ENCODE measurements around the gene MT1X. TPM values are rescaled to one million over a fixed set of nuclear protein-coding genes. Genes with fewer than 3 reads are reported as not detected.

Gene MT1X
- total RNA-seq, 1 experiment from 2014 or later = 328 TPM

DNA sequence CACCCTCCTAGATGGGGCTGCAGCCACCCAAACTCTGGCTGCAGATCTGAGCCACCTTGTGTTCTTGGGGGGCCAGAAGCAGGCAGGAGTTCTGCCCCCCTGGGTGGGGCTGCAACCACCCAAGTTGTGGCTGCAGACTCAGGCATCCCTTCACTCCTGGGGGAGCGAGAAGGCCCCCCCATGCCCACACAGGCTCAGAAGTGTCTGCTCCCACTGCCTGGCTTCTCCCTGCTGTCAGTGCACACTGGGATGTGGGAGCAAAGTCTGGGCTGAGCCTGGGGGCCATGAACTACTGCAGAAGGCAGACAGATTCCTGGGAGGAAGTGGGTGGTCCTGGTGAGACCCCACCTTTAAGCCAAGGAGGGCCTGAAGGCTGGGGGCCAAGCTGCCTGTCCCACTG lies 13.0 kb downstream of the MT1X start (continued):
- TF ChIP-seq, protein P1, sequence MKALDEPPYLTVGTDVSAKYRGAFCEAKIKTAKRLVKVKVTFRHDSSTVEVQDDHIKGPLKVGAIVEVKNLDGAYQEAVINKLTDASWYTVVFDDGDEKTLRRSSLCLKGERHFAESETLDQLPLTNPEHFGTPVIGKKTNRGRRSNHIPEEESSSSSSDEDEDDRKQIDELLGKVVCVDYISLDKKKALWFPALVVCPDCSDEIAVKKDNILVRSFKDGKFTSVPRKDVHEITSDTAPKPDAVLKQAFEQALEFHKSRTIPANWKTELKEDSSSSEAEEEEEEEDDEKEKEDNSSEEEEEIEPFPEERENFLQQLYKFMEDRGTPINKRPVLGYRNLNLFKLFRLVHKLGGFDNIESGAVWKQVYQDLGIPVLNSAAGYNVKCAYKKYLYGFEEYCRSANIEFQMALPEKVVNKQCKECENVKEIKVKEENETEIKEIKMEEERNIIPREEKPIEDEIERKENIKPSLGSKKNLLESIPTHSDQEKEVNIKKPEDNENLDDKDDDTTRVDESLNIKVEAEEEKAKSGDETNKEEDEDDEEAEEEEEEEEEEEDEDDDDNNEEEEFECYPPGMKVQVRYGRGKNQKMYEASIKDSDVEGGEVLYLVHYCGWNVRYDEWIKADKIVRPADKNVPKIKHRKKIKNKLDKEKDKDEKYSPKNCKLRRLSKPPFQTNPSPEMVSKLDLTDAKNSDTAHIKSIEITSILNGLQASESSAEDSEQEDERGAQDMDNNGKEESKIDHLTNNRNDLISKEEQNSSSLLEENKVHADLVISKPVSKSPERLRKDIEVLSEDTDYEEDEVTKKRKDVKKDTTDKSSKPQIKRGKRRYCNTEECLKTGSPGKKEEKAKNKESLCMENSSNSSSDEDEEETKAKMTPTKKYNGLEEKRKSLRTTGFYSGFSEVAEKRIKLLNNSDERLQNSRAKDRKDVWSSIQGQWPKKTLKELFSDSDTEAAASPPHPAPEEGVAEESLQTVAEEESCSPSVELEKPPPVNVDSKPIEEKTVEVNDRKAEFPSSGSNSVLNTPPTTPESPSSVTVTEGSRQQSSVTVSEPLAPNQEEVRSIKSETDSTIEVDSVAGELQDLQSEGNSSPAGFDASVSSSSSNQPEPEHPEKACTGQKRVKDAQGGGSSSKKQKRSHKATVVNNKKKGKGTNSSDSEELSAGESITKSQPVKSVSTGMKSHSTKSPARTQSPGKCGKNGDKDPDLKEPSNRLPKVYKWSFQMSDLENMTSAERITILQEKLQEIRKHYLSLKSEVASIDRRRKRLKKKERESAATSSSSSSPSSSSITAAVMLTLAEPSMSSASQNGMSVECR (CRISPR knock-in tag; IDR thresholded peaks at IDR 0.05; ENCODE audit: borderline replicate concordance) = no peak
- TF ChIP-seq, protein P2, sequence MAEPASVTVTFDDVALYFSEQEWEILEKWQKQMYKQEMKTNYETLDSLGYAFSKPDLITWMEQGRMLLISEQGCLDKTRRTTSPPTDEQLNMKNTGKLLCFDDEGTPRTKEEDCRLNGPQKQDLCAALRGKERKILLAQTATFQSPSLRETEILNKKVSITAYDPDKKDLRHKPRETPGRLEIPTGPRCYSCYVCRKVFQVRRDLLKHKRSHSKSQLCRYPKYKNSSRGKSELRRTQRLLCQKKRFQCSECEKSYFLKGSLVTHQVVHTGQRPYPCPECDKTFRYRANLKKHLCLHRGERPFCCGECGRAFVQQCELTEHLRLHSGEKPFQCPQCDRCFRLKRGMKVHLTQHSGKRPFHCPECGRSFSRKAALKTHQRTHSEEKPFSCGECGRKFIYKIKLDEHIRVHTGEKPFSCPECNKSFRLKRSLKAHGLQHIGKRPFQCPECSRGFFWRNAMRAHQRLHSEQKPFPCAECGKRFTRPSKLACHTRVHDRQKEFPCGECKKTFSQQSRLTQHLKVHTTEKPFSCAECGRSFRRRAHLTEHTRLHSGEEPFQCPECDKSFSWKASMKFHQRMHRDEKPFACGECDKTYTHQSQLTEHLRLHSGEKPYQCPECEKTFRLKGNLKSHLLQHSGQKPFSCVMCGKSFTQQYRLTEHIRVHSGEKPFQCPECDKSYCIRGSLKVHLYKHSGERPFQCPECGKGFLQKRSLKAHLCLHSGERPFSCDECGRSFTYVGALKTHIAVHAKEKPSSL (CRISPR knock-in tag; conservative IDR thresholded peaks at IDR 0.05) = no peak
- TF ChIP-seq ZNF317 (CRISPR knock-in tag; IDR thresholded peaks at IDR 0.05; ENCODE audit: borderline replicate concordance, low read depth) = no peak
- TF ChIP-seq OVOL2 (CRISPR knock-in tag; IDR thresholded peaks at IDR 0.05; ENCODE audit: borderline replicate concordance) = no peak
- TF ChIP-seq TEAD4 (CRISPR knock-in tag; IDR thresholded peaks at IDR 0.05) = no peak
- no peak for TF ChIP-seq FOXP1 (CRISPR knock-in tag; IDR thresholded peaks at IDR 0.05; ENCODE audit: borderline replicate concordance)
- TF ChIP-seq GTF2I (CRISPR knock-in tag; conservative IDR thresholded peaks at IDR 0.05) = no peak
- TF ChIP-seq, protein P3, sequence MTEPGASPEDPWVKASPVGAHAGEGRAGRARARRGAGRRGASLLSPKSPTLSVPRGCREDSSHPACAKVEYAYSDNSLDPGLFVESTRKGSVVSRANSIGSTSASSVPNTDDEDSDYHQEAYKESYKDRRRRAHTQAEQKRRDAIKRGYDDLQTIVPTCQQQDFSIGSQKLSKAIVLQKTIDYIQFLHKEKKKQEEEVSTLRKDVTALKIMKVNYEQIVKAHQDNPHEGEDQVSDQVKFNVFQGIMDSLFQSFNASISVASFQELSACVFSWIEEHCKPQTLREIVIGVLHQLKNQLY (CRISPR knock-in tag; IDR thresholded peaks at IDR 0.05) = no peak
- TF ChIP-seq MYBL2 (CRISPR knock-in tag; IDR thresholded peaks at IDR 0.05) = no peak
- TF ChIP-seq, protein P4, sequence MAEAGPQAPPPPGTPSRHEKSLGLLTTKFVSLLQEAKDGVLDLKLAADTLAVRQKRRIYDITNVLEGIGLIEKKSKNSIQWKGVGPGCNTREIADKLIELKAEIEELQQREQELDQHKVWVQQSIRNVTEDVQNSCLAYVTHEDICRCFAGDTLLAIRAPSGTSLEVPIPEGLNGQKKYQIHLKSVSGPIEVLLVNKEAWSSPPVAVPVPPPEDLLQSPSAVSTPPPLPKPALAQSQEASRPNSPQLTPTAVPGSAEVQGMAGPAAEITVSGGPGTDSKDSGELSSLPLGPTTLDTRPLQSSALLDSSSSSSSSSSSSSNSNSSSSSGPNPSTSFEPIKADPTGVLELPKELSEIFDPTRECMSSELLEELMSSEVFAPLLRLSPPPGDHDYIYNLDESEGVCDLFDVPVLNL (CRISPR knock-in tag; IDR thresholded peaks at IDR 0.05; ENCODE audit: borderline replicate concordance, low read depth) = no peak

DNA sequence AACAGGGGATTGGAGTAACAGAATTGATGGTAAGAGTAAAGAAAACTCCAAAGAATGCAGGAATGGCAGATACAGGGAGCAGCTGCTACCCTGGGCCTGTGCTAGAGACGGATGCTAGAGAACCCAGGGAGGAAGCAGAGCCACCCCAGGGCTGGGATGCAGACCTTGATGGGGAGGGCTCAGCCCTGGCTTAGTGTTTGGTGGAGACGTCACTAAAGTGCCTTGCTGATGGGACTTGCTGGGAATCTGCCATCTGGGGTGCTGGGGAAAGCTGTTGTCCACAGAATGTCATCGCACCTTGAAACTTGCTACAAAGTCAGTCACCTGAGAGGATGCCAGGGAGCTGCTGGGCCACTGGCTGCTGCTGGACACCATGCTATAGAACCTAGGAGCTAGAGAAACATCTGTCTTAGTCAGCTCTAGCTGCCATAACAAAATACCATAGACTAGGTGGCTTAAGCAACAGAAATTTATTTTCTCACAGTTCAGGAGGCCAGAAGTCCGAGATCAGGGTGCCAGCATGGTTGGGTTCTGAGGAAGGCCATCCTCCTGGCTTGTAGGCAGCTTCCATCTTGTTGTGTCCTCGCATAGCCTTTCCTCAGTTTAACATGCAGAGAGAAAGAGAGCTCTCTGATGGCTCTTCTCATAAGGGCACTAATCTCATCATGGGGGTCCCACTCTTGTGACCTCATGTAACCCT lies 15.3 kb downstream of the MT1X start:
- Mint-ChIP-seq H3K36me3 (peaks cover 5% of the 10 kb centered on the region; the same call in 1 of the 2 replicates), H3K27me3 (ENCODE audit: low read depth) (peaks cover 2% of the 10 kb centered on the region; the same call in 1 of the 2 replicates), H3K9me3 (peaks cover 11% of the 10 kb centered on the region), H3K4me3 (no peak overlapping the region), H3K27ac (no peak overlapping the region), H3K4me1 (peaks cover 19% of the 10 kb centered on the region)
- ChIA-PET CTCF (interaction anchor here (1.2 kb wide), 1 partner anchor 24 kb away, joined by 3 read pairs; no protein-coding TSS in a partner anchor), POLR2A (interaction anchor here (0.7 kb wide), 1 partner anchor 241 kb away, joined by 3 read pairs; no protein-coding TSS in a partner anchor)
- TF ChIP-seq, protein P5, sequence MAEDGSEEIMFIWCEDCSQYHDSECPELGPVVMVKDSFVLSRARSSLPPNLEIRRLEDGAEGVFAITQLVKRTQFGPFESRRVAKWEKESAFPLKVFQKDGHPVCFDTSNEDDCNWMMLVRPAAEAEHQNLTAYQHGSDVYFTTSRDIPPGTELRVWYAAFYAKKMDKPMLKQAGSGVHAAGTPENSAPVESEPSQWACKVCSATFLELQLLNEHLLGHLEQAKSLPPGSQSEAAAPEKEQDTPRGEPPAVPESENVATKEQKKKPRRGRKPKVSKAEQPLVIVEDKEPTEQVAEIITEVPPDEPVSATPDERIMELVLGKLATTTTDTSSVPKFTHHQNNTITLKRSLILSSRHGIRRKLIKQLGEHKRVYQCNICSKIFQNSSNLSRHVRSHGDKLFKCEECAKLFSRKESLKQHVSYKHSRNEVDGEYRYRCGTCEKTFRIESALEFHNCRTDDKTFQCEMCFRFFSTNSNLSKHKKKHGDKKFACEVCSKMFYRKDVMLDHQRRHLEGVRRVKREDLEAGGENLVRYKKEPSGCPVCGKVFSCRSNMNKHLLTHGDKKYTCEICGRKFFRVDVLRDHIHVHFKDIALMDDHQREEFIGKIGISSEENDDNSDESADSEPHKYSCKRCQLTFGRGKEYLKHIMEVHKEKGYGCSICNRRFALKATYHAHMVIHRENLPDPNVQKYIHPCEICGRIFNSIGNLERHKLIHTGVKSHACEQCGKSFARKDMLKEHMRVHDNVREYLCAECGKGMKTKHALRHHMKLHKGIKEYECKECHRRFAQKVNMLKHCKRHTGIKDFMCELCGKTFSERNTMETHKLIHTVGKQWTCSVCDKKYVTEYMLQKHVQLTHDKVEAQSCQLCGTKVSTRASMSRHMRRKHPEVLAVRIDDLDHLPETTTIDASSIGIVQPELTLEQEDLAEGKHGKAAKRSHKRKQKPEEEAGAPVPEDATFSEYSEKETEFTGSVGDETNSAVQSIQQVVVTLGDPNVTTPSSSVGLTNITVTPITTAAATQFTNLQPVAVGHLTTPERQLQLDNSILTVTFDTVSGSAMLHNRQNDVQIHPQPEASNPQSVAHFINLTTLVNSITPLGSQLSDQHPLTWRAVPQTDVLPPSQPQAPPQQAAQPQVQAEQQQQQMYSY (CRISPR knock-in tag; IDR thresholded peaks at IDR 0.05) = no peak
- TF ChIP-seq GRHL2 (CRISPR knock-in tag; IDR thresholded peaks at IDR 0.05; ENCODE audit: insufficient replicate concordance, severe bottlenecking) = no peak
- no peak for DNase-seq (ENCODE audit: low spot score)
- ATAC-seq = no peak
